ENCODE results near the gene PARN.
"Not testable (repeated sequence)": the region's sequence is repeated elsewhere in the genome, so short reads cannot be mapped to it uniquely, and the experiment has no call there.

- not testable (repeated sequence) for TF ChIP-seq JUN (IDR thresholded peaks at IDR 0.05; ENCODE audit: borderline replicate concordance, low read depth, low read length); JUN (CRISPR knock-in tag; IDR thresholded peaks at IDR 0.05; ENCODE audit: borderline replicate concordance); ELF1 (tag; IDR thresholded peaks at IDR 0.05); CEBPG (CRISPR knock-in tag; IDR thresholded peaks at IDR 0.05); CEBPG (tag; conservative IDR thresholded peaks at IDR 0.05 in 1 of 2, IDR thresholded peaks at IDR 0.05 in 1 of 2); EHMT2 (IDR thresholded peaks at IDR 0.05); HSF4 (CRISPR knock-in tag; IDR thresholded peaks at IDR 0.05; ENCODE audit: borderline replicate concordance); TCFL5 (CRISPR knock-in tag; conservative IDR thresholded peaks at IDR 0.05); SMAD1 (IDR thresholded peaks at IDR 0.05; ENCODE audit: low read depth, low read length, partially characterized antibody); RBM39 (optimal IDR thresholded peaks at IDR 0.05; ENCODE audit: low read depth, low read length); CTCF (IDR thresholded peaks at IDR 0.05 in 2 of 3, conservative IDR thresholded peaks at IDR 0.05 in 1 of 3; ENCODE audit: insufficient read depth in 2 of 3, low read depth in 1 of 3, low read length in 3 of 3); RCOR1 (IDR thresholded peaks at IDR 0.05; ENCODE audit: borderline replicate concordance in 1 of 2, low read depth in 2 of 2, low read length in 2 of 2)
Observed at GRCh38 chr16:14395710-14396304, 234.3 kb downstream of the PARN start.

Data from K562 (cell line).